LNCaP clone FGC (cell line): ENCODE data around the gene NFIL3.
"Not testable (repeated sequence)": the region's sequence is repeated elsewhere in the genome, so short reads cannot be mapped to it uniquely, and the experiment has no call there.

Experiments
- DNase-seq: peaks from one replicate; pipeline ENCODE4 v3.0.0-alpha.2; 2011; ENCODE audit warnings: low read depth
- H3K4me3 ChIP-seq: 2 replicates; pipeline ENCODE4 v1.5.1; 2011; ENCODE audit warnings: mild to moderate bottlenecking, low read depth, low read length, control low read depth
- TF ChIP-seq, protein P1 (sequence below): IDR thresholded peaks from 2 replicates; pipeline ENCODE4 v1.5.1; 2012; ENCODE audit warnings: mild to moderate bottlenecking; ENCODE audit not compliant: control insufficient read depth, insufficient read depth; ENCODE audit errors: extremely low read depth

NFIL3 gene

DNA sequence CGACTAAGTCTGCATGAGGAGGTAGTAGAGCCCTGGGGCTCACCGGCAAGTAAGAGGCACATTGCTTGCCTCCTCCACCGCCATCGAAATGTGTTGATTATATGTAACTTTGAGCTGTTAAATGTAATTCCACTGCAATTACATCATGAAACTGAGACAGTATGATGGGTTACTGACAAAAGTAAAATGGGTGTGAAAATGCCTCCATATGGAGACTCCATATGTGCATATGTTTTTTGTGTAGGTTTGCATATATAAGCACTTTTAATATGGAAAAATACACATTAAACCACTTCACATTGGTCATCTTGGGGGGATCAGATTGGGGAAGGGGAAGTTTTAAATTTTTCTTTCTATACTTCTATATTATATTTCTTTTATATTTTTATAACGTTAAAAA lies 29.8 kb downstream of the NFIL3 start:
- TF ChIP-seq, protein P1, sequence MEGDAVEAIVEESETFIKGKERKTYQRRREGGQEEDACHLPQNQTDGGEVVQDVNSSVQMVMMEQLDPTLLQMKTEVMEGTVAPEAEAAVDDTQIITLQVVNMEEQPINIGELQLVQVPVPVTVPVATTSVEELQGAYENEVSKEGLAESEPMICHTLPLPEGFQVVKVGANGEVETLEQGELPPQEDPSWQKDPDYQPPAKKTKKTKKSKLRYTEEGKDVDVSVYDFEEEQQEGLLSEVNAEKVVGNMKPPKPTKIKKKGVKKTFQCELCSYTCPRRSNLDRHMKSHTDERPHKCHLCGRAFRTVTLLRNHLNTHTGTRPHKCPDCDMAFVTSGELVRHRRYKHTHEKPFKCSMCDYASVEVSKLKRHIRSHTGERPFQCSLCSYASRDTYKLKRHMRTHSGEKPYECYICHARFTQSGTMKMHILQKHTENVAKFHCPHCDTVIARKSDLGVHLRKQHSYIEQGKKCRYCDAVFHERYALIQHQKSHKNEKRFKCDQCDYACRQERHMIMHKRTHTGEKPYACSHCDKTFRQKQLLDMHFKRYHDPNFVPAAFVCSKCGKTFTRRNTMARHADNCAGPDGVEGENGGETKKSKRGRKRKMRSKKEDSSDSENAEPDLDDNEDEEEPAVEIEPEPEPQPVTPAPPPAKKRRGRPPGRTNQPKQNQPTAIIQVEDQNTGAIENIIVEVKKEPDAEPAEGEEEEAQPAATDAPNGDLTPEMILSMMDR: no peak
- DNase-seq: no peak

DNA sequence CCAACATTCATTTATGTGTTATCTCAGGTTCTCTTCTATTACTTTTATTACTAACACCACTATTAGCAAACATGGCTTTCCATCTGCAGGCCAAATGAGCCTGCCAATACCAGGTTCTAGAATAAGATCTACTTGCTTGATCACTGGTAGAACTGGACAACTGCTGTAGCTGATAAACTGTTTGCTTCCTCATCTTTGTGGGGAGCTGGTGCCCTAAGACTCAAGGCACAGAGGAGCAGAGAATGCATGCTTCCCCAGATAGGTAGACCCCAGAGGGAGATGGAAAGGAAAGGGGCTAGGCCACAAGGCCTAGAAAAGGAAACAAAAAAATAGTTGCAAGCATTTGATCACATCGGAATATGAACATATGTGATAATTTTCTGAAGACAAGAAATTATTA lies 31.2 kb downstream of the NFIL3 start:
- TF ChIP-seq, protein P1: no peak

More for the DNA sequence above, 29.8 kb downstream of the NFIL3 start:
- H3K4me3 ChIP-seq: no peak overlapping the region

DNA sequence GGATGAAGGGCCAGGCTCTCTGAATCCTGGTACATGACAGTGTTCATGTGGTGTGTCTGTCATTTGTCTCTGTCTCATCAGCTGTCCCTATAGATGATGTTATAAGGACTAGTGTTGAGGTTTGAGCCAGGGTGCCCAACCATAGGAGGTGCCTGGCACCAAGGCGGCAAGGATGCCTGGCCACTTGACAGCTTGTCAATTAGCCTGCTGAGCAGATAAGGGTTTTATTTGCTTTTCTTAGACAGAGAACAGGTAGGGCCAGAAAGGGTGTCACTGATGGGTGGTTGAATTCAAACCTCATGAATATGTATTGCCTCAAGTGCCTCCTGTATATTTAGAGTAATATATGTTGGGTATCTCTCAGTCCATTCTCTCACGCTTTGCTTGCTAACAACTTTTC lies 31.8 kb downstream of the NFIL3 start:
- no peak overlapping the region for H3K4me3 ChIP-seq
- DNase-seq: peak; percentile 74
- TF ChIP-seq, protein P1: no peak

More for the DNA sequence above, 31.2 kb downstream of the NFIL3 start:
- H3K4me3 ChIP-seq: no peak overlapping the region
- peak; percentile 7 for DNase-seq

- no peak overlapping the region for H3K4me3 ChIP-seq
- TF ChIP-seq, protein P1: no peak
- DNase-seq: peak; percentile 6
These were observed 32.2 kb downstream of the NFIL3 start for GRCh38 chr9:91391412-91391811.

- H3K4me3 ChIP-seq, DNase-seq: not testable (repeated sequence)
These were observed 33.9 kb downstream of the NFIL3 start for GRCh38 chr9:91389686-91390085.

DNA sequence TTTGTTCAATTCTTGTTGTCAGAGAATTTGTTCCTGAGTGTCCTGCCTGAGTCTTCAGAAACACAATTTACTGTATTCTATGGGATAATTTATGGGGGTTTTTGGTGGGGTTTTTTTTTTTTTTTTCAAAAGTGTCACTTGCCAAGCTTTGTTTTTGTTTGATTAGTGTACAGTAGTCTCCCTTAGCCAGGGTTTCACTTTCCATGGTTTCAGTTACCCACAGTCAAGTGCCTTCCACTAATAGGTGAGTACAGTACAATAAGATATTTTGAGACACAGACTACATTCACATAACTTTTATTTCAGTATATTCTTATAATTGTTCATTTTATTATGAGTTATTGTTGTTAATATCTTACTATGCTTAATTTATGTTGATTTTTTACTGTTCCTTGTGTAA lies 36.9 kb downstream of the NFIL3 start:
- no peak overlapping the region for H3K4me3 ChIP-seq
- DNase-seq: no peak
- TF ChIP-seq, protein P1: no peak

DNA sequence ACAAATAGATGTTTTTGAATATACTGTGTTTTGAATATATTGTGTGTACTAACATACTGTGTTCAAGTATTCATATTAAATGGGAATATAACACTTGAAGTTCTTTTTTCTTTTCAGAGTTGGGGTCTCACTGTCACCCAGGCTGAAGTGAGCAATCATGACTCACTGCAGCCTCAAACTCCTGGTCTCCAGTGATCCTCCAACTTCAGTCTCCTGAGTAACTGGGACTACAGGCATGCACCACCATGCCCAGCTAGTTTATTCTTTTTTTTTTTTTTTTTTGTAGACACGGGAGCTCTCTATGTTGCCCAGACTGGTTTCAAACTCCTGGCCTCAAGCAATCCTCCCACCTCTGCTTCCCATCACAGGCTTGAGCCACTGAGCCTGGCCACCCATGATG lies 38.7 kb downstream of the NFIL3 start:
- TF ChIP-seq, protein P1: no peak
- H3K4me3 ChIP-seq: no peak overlapping the region
- DNase-seq: no peak

DNA sequence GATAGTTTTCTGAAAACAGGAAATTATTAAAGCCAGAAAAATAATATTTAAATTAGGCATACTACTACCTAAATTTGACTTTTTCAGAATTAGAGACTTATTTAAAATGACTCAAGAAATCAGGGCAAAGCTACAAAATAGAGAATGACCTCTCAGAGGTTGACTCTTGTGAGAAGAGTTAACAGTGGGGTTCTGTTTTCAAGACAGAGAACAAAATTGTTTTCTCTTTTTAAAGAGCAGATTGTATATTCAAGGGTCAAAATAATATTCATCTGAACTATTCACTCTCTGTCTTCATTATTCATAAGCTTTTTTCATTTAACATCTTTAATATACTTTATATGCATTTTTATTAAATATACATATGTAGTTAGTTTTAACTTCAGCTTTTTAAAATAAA lies 40.1 kb downstream of the NFIL3 start:
- no peak overlapping the region for H3K4me3 ChIP-seq
- no peak for DNase-seq
- TF ChIP-seq, protein P1: no peak
